ENCODE data around the gene MCTP1.

DNA sequence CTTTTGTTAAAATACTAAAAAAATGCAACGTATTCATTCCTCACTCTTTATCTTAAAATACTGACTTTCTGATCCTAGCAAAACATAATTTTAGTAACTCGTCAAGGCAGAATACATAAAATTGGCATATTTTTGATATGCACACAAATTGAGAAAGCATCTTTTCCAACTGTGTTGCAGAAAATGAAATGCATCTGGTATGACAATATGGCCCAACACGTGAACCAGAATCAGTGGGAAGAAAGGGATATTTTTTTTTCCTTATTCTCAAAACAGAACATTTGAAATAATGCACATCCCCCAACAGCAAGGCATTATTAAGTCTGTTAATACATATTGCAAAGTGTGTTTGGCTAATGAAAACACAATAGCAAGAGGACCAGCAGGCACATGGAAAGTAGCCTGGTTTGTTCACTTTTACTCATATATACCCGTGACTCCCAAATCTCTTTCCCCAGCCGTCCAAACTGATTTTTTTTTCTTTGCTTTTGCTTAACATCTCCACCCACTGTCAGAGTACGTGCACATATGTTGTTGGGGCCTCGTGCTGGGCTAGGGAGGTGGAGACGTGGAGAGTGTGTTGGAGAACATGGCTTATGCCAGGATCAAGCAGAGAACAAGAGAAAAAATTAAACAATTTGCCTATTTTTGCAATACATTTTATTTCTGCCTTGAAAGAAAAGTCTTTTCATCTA lies 4.3 kb downstream of the MCTP1 start:
- TF ChIP-seq FOXA1 (IDR thresholded peaks at IDR 0.05) (no peak), NFRKB (IDR thresholded peaks at IDR 0.05) (no peak), FOXM1 (IDR thresholded peaks at IDR 0.05; ENCODE audit: borderline replicate concordance) (no peak), LEF1 (IDR thresholded peaks at IDR 0.05; ENCODE audit: borderline replicate concordance) (no peak), TARDBP (IDR thresholded peaks at IDR 0.05) (no peak), FOXK2 (IDR thresholded peaks at IDR 0.05) (no peak)
